Neuronal stem cell (in vitro differentiated cells): ENCODE data around the gene MICU1.

ENCODE experiments used
- DNase-seq: peaks from one replicate; pipeline ENCODE4 v3.0.0-alpha.2; 2013; ENCODE audit warnings: low spot score
- H2AFZ ChIP-seq: one replicate; pipeline ENCODE4 v1.6.1; 2013; ENCODE audit warnings: mild to moderate bottlenecking, low read length, inconsistent platforms
- H2AK5ac ChIP-seq: 2 replicates; pipeline ENCODE4 v1.6.1; 2013; ENCODE audit warnings: low read depth, mild to moderate bottlenecking, inconsistent platforms, low read length, moderate library complexity, mixed read lengths
- H2BK120ac ChIP-seq: 2 replicates; pipeline ENCODE4 v1.6.1; 2013; ENCODE audit warnings: low read depth, mild to moderate bottlenecking, inconsistent platforms, low read length, moderate library complexity, mixed read lengths
- H2BK12ac ChIP-seq: one replicate; pipeline ENCODE4 v1.6.1; 2013; ENCODE audit warnings: low read length, inconsistent platforms
- H2BK15ac ChIP-seq: 2 replicates; pipeline ENCODE4 v1.6.1; 2013; ENCODE audit warnings: mild to moderate bottlenecking, low read length, inconsistent platforms, mixed read lengths
- H2BK5ac ChIP-seq: one replicate; pipeline ENCODE4 v1.6.1; 2013; ENCODE audit warnings: inconsistent platforms, mild to moderate bottlenecking, low read length, moderate library complexity
- H3K14ac ChIP-seq: one replicate; pipeline ENCODE4 v1.6.1; 2013; ENCODE audit warnings: low read length, inconsistent platforms
- H3K18ac ChIP-seq: 2 replicates; pipeline ENCODE4 v1.6.1; 2013; ENCODE audit warnings: low read length, inconsistent platforms
- H3K23ac ChIP-seq: 2 replicates; pipeline ENCODE4 v1.6.1; 2013; ENCODE audit warnings: low read depth, mild to moderate bottlenecking, mixed read lengths, low read length, inconsistent platforms; ENCODE audit not compliant: poor library complexity
- H3K27ac ChIP-seq: replicated peaks from 3 replicates; pipeline ENCODE4 v1.5.1; 2013; ENCODE audit warnings: low read length, inconsistent platforms
- H3K27me3 ChIP-seq, 3 experiments: 2 replicates each; pipeline ENCODE4 v1.6.1; 2013; ENCODE audit warnings: low read length in 3 of 3, mild to moderate bottlenecking in 2 of 3, inconsistent platforms in 1 of 3, low read depth in 1 of 3, mixed read lengths in 1 of 3, moderate library complexity in 1 of 3; ENCODE audit not compliant: control insufficient read depth in 3 of 3, insufficient read depth in 3 of 3
- H3K36me3 ChIP-seq, 2 donors: replicated peaks in 1 of 2; 2 replicates each; pipeline ENCODE4 v1.6.1; 2013; ENCODE audit warnings: low read length in 2 of 2; ENCODE audit not compliant: control insufficient read depth in 2 of 2, insufficient read depth in 2 of 2
- H3K4ac ChIP-seq: 2 replicates; pipeline ENCODE4 v1.6.1; 2013; ENCODE audit warnings: inconsistent platforms, mild to moderate bottlenecking, low read length, moderate library complexity
- H3K4me1 ChIP-seq, 2 donors: 1 replicate in 1 of 2; 2 replicates in 1 of 2; pipeline ENCODE4 v1.6.1; 2013; ENCODE audit warnings: low read length in 2 of 2, low read depth in 1 of 2; ENCODE audit not compliant: control insufficient read depth in 2 of 2, insufficient read depth in 1 of 2
- H3K4me2 ChIP-seq: one replicate; pipeline ENCODE4 v1.6.1; 2013; ENCODE audit warnings: mild to moderate bottlenecking, low read length, inconsistent platforms; ENCODE audit not compliant: insufficient read depth, poor library complexity, severe bottlenecking
- H3K4me3 ChIP-seq, 2 donors: 2 replicates each; pipeline ENCODE4 v1.5.1; 2013; ENCODE audit warnings: low read length in 2 of 2, mild to moderate bottlenecking in 2 of 2, inconsistent platforms in 1 of 2, moderate library complexity in 1 of 2
- H3K79me1 ChIP-seq: one replicate; pipeline ENCODE4 v1.6.1; 2013; ENCODE audit warnings: low read depth, mild to moderate bottlenecking, inconsistent platforms, low read length, moderate library complexity
- H3K9ac ChIP-seq: one replicate; pipeline ENCODE4 v1.6.1; 2013; ENCODE audit warnings: mild to moderate bottlenecking, low read depth, low read length, inconsistent platforms; ENCODE audit not compliant: poor library complexity
- H3K9me3 ChIP-seq, 2 donors: replicated peaks in 1 of 2; 2 replicates each; pipeline versions ENCODE3 to v1.6.1; 2013; ENCODE audit warnings: low read length in 2 of 2, mild to moderate bottlenecking in 2 of 2, inconsistent platforms in 1 of 2, low read depth in 1 of 2, mixed read lengths in 1 of 2, moderate library complexity in 1 of 2; ENCODE audit not compliant: control insufficient read depth in 2 of 2, insufficient read depth in 1 of 2
- H4K8ac ChIP-seq: one replicate; pipeline ENCODE4 v1.6.1; 2013; ENCODE audit warnings: low read depth, mild to moderate bottlenecking, inconsistent platforms, low read length, moderate library complexity
- H4K91ac ChIP-seq: one replicate; pipeline ENCODE4 v1.6.1; 2013; ENCODE audit warnings: low read length, low read depth, mild to moderate bottlenecking, inconsistent platforms; ENCODE audit not compliant: poor library complexity
- WGBS, 2 donors: extraction: QIAGEN DNeasy Blood & Tissue Kit; methylation state at CpG; one replicate each; pipeline ENCODE4 v1.1.7; 2013; ENCODE audit warnings: missing lambda C conversion rate in 2 of 2, mixed read lengths in 1 of 2; ENCODE audit not compliant: insufficient read length in 2 of 2, insufficient replicate concordance in 1 of 2; ENCODE audit errors: extremely low coverage in 2 of 2; 5-methylcytosine and 5-hydroxymethylcytosine counted together

Gene MICU1

DNA sequence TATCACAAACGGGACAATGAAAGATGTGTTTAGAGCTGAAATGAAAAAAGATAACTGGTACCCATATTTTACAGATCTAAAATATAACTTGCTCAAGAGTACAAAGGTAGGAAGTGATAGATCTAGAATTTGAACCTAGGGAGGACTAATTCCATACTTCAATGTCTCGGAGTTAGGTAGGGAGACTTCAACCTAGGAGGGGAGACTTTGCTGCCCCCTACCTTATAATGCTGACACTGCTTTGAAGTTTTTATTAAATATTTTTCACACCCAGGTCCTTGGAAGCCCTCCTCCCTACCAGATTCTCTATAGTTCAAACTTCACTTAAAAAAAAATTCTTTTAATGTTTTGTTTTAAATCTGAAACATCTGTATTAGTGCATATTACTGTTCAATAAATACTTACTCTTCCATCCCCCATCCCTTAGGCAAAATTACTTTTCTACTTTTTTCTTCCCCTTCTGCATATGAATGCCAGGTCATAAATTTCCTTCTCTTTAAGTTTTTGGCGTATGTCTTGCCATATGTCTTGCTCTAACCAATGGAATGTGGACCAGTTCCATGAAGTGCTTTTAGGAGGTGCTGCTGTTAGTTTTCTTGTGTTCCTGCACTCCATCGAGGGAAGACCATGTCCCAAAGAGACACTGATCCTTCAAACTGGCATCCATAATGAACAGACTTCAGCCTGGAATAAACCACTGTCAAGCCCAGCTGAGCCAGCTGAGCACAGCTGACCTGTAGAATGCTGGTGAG is 57.8 kb downstream of the MICU1 start:
- WGBS, 2 donors: no CpG with 5 or more reads among the region's 4 CpGs
- Histone ChIP-seq H3K9ac (no peak overlapping the region), H3K36me3 (peaks cover 2 to 22% of the 10 kb centered on the region in 2 donors), H3K4me2 (no peak overlapping the region), H3K4me1 (no peaks in the 10 kb centered on the region), H3K4ac (no peak overlapping the region), H2BK15ac (no peak overlapping the region), H4K8ac (no peak overlapping the region), H2AFZ (no peak overlapping the region), H3K27me3 (no peaks in the 10 kb centered on the region), H3K14ac (no peak overlapping the region), H3K18ac (no peak overlapping the region), H2BK12ac (no peak overlapping the region), H3K23ac (no peak overlapping the region), H4K91ac (no peak overlapping the region), H2BK5ac (no peak overlapping the region), H2BK120ac (no peak overlapping the region), H2AK5ac (no peak overlapping the region), H3K4me3 (no peak overlapping the region), H3K79me1 (no peaks in the 10 kb centered on the region), H3K27ac (no peak overlapping the region), H3K9me3 (no peaks in the 10 kb centered on the region)
- DNase-seq: no peak

DNA sequence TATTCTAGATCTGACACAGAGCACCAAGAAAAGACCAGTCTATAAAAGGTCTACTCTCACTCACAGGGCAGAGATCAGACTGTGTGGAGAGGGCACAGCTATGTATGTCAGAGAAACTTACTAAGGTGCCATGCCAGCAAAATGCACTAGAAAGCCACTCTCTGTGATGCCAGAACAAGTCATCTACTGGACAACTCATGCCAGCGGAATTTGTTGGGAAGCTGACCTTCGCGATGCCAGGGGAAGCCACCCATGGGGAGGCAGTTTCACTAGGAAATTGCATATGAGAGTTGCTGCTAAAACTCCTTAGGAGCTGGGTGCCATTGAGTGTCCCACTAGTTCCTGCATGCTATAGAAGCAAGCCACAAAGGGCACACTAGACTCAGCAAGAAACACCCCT is 58.5 kb downstream of the MICU1 start:
- no peak overlapping the region for H3K4me2 ChIP-seq
- H3K18ac ChIP-seq: no peak overlapping the region
- H3K79me1 ChIP-seq: no peaks in the 10 kb centered on the region
- no peak overlapping the region for H2BK120ac ChIP-seq
- no peak for DNase-seq
- H3K36me3 ChIP-seq: peaks cover 2 to 28% of the 10 kb centered on the region in 2 donors
- no CpG with 5 or more reads among the region's 3 CpGs for WGBS, 2 donors
- H3K4me1 ChIP-seq: no peaks in the 10 kb centered on the region
- no peak overlapping the region for H3K27ac ChIP-seq
- no peak overlapping the region for H2BK12ac ChIP-seq
- H3K23ac ChIP-seq: no peak overlapping the region
- no peak overlapping the region for H2BK5ac ChIP-seq
- no peaks in the 10 kb centered on the region for H3K9me3 ChIP-seq
- no peak overlapping the region for H4K8ac ChIP-seq
- no peak overlapping the region for H3K4me3 ChIP-seq
- H4K91ac ChIP-seq: no peak overlapping the region
- H3K4ac ChIP-seq: no peak overlapping the region
- H3K9ac ChIP-seq: no peak overlapping the region
- H2BK15ac ChIP-seq: no peak overlapping the region
- no peak overlapping the region for H2AFZ ChIP-seq
- no peak overlapping the region for H3K14ac ChIP-seq
- no peaks in the 10 kb centered on the region for H3K27me3 ChIP-seq
- H2AK5ac ChIP-seq: no peak overlapping the region

- Histone ChIP-seq H2AK5ac (no peak overlapping the region), H4K8ac (no peak overlapping the region), H3K4me1 (no peaks in the 10 kb centered on the region), H3K4me3 (no peak overlapping the region), H3K27me3 (no peaks in the 10 kb centered on the region), H3K27ac (no peak overlapping the region), H2BK12ac (no peak overlapping the region), H3K9ac (no peak overlapping the region), H2BK15ac (no peak overlapping the region), H2BK120ac (no peak overlapping the region), H3K18ac (no peak overlapping the region), H2AFZ (no peak overlapping the region), H3K14ac (no peak overlapping the region), H3K23ac (no peak overlapping the region), H2BK5ac (no peak overlapping the region), H3K9me3 (peaks cover 5 to 12% of the 10 kb centered on the region in 2 donors), H3K4ac (no peak overlapping the region), H3K79me1 (no peaks in the 10 kb centered on the region), H3K4me2 (no peak overlapping the region), H4K91ac (no peak overlapping the region), H3K36me3 (peaks cover 7 to 56% of the 10 kb centered on the region in 2 donors)
- no peak for DNase-seq
- no CpG with 5 or more reads among the region's 1 CpG for WGBS, 2 donors
Measured at GRCh38 chr10:72564596-72564995, 61.3 kb downstream of the MICU1 start.

DNA sequence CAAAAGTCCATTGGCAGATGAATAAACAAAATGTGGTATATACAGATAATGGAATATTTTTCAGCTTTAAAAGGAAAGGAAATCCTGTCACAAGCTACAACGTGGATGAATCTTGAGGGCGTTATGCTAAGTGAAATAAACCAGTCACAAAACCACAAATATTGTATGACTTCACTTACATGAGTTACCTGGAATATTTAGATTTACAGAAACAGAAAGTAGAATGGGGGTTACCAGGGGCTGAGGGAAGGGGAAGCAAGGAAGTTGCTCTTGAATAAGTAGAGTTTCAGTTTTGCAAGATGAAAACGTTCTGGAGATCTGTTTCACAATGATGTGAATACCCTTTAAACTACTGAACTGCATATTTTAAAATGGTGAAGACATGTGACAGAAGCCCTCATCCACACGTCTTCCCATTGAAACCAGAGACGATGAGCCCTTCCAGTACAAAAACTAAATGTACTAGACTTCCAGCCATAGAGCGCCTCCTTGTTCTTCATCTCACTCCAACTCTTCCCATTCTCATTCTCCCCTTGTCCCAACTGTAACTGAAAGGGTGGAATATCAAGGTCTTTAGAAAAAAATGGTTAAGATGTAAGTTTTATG is 62.4 kb downstream of the MICU1 start:
- no peak overlapping the region for H3K4ac ChIP-seq
- H3K18ac ChIP-seq: no peak overlapping the region
- no peak for DNase-seq
- H3K4me2 ChIP-seq: no peak overlapping the region
- H3K4me1 ChIP-seq: no peaks in the 10 kb centered on the region
- WGBS, 2 donors: no CpG with 5 or more reads among the region's 6 CpGs
- H2BK15ac ChIP-seq: no peak overlapping the region
- H4K8ac ChIP-seq: no peak overlapping the region
- no peak overlapping the region for H3K9ac ChIP-seq
- no peak overlapping the region for H2AFZ ChIP-seq
- H3K27me3 ChIP-seq: no peaks in the 10 kb centered on the region
- H3K14ac ChIP-seq: no peak overlapping the region
- H3K4me3 ChIP-seq: no peak overlapping the region
- H3K23ac ChIP-seq: no peak overlapping the region
- H3K27ac ChIP-seq: no peak overlapping the region
- H2BK120ac ChIP-seq: no peak overlapping the region
- no peak overlapping the region for H2AK5ac ChIP-seq
- peaks cover 6 to 13% of the 10 kb centered on the region in 2 donors for H3K9me3 ChIP-seq
- H3K79me1 ChIP-seq: no peaks in the 10 kb centered on the region
- H3K36me3 ChIP-seq: peaks cover 7 to 64% of the 10 kb centered on the region in 2 donors
- no peak overlapping the region for H2BK5ac ChIP-seq
- no peak overlapping the region for H2BK12ac ChIP-seq
- no peak overlapping the region for H4K91ac ChIP-seq
